Kidney tubule cell (primary cell): ENCODE results near the gene ZSCAN31.

Experiments
- DNase-seq: peaks from one replicate; pipeline ENCODE4 v3.0.0-alpha.2; 2018; ENCODE audit warnings: low spot score

Gene ZSCAN31

DNA sequence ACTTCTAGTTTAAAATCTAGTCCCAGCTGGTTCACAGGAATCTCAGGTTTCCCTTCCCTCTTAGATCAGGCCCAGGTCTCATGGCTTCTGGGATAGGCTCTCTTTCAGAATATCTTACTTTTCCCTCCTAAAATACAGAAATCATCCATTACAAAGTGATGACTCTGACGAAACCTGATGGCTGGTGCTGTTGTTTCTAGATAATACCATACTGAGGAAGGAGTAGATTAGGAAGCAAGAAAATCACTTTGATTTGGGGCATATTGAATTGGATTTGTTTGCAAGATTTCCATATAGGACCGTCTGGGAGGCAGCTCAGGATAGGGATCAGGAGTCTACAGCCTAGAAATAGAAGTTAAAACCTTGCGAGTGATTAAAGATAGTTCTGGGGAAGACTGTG is 17.4 kb upstream of the ZSCAN31 start:
- DNase-seq: no peak

DNA sequence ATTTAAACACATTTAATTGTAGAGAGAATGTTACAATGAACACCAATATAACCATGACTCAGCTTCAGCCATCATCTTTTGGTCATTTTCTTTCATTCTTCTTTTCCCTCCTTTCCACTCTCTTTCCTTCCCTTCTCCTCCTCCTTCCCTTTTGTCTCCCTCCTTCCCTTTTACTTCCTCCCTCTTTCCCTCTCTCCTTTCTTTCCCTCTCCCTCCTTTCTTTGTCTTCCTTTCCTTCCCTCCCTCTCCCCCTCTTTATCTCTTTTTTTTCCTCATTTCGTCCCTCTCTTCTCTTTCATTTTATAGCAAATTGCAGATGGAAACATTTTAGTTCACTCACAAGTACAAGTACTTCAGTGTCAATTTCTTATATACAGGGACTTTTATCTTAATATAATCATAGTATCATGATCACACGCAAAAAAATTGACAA is 15.6 kb upstream of the ZSCAN31 start:
- no peak for DNase-seq

DNA sequence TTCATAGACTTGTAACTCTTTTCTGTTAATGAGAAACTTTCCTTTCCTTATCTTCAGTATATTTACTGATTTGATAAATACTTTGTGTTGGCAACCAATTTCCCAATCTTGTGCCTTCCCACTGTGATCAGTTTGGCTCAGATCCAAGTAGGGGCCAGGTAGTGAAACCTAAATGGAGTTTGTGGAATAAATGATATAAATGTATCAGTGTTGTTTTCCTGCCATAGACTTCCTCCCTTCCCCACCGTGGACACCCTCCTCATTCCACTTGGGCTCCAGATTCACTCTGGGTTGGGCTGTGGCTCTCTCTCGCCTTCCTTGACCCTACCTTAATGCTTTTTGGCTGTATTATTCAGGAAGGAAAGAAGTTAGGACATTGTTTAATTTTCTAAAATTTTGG is 15.1 kb upstream of the ZSCAN31 start:
- DNase-seq: no peak

DNA sequence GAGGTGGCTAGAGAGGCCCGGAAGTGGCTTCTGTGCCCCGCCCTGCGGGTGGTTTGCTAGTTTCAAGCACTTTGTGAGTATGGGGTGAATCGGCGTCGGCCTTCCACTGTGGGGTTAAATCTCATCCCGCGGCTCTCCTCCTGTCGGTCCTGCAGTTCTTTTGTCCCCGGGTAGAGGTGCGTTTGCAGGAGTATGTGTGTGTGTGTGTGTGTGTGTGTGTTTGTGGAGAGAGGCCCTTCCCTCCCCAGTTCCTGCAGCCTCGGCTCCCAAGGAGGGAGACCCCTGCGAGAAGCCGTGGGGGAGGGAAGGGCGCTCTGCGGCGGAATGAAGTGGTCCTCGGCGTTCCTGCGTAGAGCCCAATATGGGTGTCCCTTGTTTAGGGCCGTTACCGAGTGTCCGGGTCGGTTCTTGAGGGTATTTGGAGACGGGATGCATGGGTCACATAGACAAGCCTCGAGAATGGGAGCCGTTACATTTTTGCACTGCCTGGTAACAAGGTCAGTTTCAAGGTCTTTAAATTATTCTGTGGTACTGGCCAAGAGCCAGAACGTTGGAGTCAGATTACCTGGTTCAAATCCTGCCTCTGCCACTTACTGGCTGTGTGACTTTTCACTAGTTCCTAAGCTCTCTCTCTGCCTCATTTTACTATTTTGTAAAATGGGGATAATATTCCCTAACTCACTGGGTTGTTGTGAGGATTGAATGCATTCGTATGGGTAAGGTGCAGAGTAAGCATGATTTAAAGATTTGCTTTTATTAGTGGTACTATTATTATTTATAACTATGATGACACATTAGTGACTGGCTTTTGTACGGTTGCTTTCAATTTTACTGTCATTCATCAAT is 14.2 kb upstream of the ZSCAN31 start, which contains the start of gene ZKSCAN3:
Gene ZKSCAN3, plus strand, starts transcription at position 56 of the 846 bp plus-strand sequence. CDS start 9,640 bp downstream, outside the sequence.
- peak; percentile 85 for DNase-seq

DNA sequence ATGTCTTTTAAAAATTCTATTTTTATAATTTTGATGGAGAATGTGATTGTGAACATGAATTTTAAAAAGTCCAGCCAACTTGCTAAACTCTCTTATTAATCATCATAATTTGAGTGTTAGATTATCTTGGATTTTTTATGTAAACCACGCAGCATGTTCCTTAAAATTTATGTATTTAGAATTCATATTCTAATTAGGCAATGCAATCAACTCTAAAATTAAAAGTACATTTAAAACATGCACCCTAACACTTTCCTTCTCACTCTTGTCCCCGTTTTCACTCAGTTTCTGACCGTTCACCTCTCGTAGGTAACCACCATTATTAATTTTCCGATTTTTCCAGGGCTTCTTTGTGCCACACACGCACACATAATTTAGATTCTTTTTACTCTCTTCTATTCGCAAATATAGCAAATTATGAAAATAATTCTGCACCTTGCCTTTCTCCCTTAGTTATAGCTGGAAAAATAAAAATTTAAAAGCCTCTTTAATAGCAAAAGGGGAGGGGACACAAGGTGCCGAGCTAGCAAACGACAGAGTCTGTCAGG is 13.5 kb upstream of the ZSCAN31 start:
- DNase-seq: no peak

DNA sequence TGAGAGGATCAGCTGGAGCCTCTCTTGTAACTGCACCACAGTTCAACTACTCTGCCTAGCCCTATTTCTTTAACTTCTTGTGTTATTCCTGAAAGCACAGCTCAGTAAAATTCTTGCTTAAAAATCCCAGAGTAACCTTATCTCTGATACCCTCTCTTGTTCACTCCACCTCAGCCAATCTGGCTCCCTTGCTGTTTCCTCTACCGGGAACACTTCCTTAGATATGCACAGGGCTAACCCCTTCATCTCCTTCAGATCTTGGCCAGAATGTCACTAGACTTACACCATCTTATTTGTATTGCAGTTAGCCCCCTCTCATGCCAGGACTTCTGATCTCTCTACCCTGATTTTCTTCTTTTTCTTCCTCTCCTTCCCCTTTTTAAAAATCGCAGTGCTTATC is 11.2 kb upstream of the ZSCAN31 start:
- DNase-seq: no peak

DNA sequence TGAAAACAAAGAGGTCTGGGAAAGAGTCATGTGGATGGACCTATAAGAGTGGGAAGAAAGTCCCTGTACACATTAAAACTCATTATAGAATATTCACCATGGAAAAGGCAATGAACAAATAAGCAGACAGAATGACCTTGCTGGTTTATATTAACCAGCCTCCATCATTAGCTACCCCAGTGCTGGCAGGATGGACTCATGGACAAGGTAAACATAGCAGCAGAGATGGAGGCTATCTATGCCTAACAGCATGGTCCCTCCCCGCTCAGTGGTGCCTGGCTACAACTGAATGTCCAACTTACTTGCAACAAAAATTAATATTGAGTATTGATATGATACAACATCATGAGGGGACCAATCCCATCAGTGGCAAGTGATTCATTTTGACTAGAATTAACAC is 9.3 kb upstream of the ZSCAN31 start:
- no peak for DNase-seq

DNA sequence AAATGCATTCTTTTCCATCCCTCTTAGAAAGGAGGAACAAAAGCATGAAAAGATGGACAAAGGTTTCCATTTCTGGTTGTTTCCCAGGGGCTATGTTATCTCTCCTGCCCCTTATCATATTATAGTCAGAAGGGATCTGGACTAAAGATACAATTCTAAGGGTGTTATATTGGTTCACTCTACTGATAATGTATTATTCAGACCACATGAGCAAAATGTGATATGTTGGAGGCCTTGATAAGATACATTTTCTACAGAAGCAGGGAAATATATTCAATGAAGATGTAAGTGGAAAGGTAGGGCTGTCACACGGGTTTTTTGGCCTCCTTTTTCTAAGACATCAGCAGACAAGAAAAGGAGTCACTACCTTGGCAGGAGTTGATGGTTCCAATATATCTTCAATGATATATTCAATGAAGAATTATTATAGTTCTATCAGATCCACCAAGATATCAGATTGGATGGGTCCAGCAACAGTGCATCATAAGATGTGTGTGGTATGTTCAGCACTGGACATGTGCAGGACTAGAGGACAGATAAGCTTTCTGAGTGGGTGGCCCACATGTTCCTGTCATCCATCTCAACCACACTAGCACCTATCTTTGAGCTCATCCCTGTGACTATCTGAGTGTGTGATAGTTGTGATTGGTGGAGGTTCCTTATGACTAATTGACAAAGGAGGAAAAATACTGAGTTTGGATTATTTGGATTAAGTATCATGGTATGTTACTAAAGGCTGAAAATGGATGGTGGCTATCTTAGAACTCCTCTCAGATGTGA is 8.1 kb upstream of the ZSCAN31 start:
- DNase-seq: no peak

DNA sequence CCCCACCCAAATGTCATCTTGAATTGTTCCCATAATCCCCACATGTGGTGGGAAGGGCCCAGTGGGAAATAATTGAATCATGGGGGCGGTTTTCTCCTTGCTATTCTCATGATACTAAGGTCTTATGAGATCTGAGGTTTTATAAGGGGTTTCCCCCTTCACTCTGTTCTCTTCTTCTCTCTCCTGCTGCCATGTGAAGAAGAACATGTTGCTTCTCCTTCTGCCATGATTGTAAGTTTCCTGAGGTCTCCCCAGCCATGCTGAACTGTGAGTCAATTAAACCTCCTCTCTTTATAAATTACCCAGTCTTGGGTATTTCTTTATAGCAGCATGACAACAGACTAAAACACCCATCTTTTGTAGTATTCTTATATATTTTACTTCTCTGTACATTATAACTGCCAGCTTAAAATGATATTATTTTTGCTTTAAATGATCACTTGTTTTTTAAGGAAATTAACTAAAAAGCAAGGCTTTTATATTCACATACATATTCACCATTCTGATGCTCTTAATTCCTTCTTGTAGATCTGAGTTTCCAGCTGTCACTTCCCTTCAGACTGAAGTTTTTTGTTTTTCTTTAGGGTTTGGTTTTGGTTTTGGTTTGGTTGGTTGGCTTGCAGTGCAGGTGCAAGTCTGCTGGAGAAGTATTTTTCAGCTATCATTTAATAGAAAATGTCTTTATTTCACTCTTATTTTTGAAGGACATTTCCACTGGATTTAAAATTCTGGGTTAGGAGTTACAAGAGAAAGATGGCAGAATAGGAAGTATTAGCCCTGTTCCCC is 4.6 kb upstream of the ZSCAN31 start:
- no peak for DNase-seq

DNA sequence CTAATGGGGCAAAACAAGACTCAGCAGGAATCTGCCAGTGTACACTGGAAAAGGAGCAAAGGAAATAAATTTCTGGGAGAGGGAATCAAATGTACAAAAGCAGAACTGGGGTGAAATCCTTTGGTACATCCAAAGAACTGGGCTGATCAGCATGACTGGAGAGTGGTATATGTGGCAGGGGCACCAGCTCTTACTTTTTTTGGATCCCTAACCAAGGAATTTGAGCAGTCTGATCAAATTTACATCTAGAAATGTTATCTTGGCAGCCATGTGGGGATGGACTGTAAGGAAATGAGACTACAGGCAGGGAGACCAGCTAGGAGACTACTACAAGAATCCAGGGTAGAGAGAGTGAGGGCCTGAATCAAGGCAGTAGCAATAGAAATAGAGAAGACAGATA is 1.2 kb upstream of the ZSCAN31 start:
- no peak for DNase-seq

DNA sequence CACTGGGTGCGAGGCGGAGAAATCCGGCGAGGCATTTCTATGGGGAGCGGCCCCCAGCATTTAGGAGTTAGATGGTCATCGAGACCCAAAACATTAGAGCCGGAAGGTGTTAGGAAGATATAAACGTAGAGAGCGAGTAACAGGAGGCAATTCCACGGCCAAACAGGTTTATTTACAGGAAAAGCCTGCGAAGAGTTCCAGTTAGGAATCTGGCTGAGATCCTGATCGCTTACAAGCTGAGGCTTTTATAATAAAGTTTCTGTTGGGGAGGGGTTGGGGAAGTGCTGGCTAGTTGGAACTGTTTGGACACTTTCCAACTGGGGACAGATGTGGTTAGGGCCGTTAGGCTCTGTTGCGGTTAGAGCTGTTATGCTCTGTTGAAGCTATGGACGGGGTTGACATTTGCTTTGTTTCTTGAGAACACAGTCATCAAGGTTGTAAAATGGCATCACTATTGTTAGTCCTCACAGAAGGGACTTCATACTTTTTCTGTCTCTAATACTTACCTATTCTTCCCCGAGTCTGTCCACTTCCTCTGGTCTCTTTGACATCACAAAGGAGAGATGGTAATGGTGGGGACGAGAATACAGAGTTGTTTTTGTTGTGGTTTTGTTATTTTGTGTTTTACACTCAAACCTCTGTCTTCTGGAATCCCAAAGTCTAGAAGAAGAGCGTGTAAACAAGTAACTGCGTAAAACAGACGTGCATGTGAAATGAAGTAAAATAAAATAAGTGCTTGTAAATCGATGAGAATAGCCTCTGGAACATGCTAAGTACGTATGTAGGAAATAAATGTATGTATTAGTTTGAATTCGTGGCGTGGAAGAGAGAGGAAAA is 554 bp upstream of the ZSCAN31 start:
- DNase-seq: peak; percentile 89

DNA sequence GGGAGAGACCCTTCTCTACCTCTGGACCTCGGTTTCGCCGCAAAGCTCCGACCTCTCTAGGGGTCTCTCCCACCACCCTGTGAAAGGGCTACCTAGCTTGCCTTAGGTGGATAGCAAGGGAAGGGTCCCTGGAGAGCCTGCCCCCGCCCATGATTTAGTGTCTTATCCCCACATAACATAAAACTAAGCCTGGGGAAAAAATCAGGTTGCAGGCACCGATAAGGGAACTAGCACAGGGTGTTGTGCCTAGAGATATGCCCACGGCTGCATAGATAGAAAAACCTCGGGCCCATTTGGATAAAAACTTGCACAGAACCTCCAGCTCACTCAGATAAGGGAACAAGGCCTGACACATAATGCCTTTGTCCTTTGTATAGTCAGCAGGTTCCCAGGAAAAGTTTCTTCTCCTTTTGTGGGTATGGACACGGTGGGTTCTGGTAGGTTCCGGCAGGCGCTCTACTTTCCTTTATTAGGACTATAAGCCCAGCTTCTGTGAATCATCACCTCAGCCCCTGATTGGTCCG is 846 bp downstream of the ZSCAN31 start:
- no peak for DNase-seq

DNA sequence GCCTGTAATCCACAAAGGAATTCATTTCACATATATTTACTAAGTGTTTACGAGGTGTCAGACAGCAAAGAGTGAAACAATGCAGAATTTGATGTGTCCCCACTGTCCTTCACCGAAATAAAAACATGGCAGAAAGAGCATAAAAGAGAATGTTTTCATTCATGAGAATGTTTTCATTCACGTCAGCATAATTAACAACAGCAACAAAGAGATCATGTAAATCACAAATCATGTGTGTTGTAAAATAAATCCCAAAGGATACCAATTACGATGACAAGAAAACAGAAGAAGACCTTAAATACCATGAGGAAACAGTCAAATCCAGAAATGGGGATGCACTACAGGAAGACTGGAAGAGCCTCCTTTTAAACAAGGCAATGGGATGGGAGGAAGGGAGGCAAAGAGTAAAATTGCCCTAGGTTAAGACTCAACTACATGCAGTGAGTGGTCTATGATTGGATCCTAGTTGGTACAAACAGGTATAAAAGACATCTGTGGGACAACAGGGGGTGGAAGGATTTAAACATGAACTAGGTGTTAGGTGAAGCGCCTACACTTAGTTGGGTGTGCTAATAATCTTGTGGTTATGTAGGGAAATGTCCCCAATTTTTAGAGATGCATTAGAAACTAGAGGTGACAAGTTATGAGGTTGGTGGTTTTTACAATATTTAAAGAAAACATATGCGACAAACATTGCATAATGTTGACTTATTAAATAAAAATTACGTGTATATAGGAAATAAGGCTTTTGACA is 1.5 kb downstream of the ZSCAN31 start:
- no peak for DNase-seq

DNA sequence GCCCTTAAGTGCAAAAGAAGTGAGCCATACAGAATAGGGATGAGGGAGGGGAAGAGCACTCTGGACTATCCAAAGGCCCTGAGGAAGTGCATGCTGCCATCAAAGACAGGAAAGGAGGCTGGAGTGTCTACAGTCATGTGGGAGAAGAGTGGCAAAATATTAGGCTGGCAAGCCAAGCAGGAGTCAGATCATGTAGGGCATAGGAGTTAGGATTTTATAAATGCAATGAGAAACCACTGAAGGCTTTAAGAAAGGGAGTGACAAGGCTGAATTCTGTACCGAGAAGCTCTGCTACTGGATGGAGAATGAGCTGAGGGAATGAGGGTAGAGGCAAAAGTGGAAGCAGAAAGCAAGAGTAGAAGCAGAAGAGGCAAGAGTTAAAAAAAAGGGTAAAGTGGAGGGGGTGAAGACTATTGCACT is 2.3 kb downstream of the ZSCAN31 start:
- DNase-seq: no peak

DNA sequence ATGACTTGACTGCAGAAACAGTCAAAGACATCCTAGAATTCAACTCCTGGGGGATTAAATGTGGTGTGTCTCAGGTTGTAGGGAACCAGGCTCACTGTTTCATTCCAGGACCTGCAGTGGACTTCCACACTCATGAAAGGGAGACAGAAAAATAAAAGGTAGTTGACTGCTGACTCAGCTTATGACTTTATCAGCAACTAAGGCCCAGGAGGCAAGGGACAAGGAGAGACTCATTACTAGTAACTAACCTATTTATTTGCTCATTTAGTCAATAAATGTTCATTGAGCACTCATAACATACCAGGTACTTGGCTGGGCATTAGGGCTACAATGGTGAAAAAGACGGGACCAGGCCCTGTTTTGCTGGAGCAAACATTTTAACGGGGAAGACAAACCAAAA is 2.9 kb downstream of the ZSCAN31 start:
- no peak for DNase-seq

DNA sequence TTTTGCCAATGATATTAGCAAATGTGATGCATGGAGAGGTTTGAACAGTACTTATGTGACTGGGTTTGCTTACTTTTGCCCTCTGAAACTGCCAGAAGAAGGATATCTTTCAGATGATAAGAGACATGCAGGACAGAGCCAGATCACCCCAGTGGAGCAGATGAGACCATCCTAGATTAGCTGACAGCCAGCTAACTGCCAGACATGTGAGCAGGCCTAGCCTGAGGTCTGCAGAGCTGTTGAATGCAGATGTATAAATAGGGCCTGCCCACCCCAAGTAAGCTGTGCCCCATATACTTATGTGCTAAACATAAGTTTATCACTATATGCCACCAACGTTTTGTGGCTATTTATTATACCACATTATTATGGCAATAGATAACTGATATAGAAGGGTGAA is 5.9 kb downstream of the ZSCAN31 start:
- no peak for DNase-seq

DNA sequence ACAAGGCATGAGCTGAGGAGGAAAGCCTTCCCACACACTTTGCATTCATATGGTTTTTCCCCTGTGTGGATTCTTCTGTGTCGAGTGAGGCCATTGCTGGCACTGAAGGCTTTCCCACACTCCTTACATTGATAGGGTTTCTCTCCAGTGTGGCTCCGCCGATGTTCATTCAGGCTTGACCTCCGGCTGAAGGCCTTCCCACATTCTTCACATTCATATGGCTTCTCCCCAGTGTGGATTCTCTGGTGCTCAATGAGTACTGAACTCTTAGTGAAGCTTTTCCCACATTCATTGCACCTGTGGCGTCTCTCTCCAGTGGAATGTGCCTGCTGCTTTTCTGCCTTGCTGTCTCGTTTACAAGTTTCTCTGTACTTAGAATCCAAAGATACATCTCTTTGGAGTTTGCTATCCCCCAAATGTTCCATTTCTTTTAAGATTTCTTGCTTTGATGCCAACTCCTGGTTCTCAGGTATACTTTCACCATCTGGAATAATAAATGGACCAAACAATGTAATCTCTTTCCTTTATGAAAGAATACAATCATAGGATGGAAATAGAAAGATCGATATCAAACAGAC is 9.5 kb downstream of the ZSCAN31 start:
- no peak for DNase-seq

DNA sequence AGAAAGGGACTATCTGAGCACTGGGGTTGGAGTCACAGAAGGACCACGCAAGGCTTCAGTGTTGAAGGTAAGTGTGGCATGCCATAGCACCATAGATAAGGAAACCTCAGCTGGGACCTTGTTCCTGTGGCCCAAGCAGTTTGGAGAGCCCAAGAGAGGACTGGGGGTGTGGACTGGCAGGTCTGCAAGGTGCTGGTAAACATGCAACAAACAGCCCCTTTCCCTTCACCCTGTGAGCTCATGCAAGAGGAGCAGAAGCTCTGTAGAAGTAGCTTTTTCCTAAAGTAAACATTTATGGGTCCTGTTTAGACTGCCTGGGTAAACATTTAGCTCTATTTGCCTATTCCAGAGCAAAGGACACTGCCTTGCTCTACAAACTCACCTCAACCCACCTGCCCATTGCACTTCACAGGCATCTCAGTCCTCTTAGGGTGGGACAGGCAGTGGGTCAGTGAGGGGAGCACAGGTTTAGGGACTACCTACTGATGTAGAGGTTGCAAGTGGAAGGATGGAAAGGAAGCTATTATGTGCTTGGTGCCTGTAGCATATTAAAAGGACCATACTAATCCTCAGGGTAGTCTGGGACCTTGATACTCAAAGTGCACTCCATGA is 12.0 kb downstream of the ZSCAN31 start:
- DNase-seq: no peak

DNA sequence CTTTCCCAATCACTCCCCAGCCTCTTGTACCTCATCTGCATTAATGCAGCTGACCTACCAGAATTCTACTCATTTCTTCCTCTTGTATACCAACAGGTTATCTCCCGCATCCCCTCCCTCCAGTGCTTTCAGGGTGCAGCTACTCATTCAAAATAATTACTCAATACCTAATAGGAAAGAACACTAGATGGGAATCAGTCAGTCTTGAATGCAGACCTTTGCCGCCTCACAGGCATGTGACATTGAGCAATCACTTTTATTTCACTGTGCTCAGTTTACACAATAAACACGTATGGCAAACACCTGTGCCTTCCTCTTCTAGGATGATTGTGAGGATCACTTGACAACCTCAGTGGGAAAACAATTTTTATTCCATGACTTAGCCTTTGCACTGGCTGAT is 13.3 kb downstream of the ZSCAN31 start:
- DNase-seq: no peak
